NCI-H226 (cell line): ENCODE results near the gene TLCD3B.

ENCODE experiments used
- DNase-seq: peaks from one replicate; pipeline ENCODE4 v3.0.0-alpha.2; 2015

TLCD3B gene

DNA sequence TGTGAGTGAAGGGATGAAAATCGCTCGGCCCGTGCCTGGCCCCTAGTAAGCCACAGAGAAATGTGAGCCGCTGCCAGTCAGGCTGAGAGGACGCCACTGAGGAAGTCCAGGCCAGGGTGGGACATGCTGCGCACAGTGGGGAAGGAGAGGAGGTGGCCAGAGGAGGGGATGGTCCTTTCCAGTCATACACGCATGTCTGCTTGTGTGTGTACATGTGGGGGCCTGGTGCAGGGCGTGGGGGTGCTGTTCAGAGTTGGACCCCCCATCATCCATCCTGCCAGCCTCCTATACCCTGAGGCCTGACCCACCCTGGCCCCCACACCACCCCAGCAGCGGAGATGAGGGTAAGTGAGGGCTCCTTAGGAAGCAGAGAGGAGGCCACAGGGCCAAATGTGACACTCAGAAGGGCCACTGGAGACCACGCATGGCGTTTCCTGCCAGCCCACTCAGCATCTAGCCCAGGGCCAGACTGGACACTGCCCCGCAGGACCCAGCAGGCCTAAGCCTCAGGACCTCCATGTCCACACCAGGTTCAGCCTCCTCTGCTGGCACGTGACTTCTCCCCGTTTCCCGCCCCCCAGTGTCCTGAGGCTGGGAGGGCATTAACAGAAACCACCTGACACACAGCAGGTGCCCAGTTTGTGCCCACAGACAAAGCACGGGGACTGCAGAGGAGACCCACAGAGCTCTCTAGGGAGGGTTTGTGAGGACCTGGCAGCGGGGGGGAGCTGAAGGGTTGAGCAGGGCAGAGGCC lies 27.2 kb downstream of the TLCD3B start:
- DNase-seq, result no peak

DNA sequence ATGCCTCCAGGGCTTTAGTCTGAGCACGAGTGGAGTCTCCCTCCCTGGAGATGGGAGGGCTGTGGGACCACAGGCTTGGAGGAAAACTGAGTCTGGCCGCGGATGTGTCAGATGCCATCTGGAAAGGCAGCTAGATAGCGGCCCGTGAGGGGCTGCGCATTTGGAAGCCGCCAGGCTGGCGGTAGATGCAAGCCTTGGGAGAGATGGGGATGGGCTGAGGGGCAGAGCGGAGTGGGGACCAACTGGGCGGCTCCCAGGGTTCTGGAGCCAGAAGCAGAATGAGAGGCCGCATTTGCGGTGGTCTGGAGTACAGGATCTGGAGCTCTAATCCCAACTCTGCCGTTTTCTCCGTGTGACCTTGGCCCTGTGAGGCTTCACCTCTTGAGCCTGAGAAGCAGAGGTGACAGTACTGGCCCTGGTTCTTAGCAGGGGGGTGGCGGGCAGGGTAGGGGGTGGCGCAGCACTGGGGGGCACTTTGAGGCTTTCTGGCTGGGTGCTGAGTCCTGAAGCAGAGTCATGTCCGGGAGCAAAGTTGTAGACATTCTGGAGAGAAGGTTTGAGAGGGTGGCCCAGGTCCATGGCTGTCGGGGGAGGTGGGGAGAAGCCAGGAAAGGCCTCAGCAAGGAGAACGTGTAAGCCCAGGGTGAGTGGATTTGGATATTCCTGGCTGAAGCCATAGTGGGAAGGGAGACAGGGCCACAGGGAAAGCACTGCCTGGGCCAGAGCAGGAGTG lies 28.3 kb downstream of the TLCD3B start:
- no peak for DNase-seq

DNA sequence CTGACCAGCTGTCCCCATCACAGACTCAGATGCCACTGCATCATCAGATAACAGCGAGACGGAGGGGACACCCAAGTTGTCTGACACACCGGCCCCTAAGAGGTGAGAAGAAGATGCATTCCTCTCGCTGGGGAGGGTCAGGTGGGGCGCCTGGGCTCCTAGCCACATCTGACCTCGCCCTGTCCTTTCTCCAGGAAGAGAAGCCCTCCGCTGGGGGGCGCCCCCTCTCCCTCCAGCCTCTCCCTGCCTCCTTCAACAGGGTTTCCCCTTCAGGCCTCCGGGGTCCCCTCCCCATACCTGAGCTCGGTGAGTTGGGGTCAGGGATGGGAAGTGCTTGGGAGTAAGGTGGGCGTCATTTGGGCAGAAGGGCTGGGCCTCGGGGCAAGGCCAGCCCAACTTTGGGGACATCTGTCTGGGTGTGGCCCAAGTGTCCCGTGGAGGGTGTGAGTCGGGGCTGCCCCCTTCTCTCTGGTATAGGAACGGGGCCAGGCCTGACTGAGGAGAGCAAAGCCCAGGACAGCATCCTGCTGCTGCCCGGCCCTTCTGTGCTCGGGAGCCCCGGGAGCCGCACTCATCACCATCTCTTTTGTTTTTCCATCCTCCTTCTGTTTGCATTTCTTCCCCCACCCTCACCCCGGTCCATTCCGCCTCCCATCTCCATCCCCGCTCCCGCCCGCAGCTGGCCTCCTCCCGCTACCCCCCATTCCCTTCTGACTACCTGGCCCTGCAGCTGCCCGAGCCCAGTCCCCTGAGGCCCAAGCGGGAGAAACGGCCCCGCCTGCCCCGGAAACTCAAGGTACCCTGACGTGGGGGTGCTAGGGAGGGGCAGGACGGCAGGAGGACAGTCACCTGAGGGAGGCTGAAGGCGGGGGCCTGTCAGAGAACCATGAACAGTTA lies 30.1 kb downstream of the TLCD3B start:
- DNase-seq, result no peak

DNA sequence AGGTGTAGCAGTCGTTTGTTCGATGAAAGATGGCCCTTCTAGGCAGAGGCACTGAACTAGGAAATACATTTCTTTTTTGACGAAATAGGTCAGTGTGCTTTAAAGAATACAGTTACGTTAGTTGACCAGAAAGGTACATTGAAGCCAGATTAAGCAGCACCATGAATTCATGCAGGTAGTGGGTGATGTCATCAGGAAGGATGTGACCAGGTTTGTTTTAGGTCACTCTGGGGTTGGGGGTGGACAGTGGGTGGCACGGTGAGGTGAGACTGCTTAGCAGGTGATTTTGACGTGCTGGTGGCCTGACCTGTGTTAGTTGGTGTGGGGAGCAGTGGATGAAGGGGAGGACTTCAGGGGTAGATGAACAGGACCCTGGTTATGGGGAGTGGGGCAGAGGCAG lies 31.5 kb downstream of the TLCD3B start:
- no peak for DNase-seq

DNA sequence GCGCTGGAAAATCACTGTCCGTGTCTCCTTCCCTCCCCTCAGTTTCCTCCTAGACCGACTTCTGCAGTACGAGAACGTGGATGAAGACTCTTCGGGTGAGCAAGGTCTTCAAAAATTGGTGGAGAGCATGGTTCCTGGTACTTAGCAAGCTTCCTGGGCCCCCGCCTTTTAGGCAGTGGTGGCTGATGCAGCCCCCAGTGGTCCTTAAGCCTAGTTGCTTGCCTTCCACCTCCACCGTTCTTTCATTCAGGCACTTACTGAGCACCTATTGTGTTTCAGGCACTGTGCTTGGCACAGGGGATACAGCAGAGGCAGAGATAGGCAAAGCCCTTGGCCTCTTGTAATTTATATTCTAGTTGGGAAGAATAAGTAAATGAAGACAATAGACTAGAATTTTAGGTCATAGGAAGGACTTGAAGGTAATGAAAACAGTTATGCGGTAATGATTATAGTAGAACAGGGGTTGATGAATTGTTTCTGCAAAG lies 34.3 kb downstream of the TLCD3B start:
- DNase-seq, result no peak

DNA sequence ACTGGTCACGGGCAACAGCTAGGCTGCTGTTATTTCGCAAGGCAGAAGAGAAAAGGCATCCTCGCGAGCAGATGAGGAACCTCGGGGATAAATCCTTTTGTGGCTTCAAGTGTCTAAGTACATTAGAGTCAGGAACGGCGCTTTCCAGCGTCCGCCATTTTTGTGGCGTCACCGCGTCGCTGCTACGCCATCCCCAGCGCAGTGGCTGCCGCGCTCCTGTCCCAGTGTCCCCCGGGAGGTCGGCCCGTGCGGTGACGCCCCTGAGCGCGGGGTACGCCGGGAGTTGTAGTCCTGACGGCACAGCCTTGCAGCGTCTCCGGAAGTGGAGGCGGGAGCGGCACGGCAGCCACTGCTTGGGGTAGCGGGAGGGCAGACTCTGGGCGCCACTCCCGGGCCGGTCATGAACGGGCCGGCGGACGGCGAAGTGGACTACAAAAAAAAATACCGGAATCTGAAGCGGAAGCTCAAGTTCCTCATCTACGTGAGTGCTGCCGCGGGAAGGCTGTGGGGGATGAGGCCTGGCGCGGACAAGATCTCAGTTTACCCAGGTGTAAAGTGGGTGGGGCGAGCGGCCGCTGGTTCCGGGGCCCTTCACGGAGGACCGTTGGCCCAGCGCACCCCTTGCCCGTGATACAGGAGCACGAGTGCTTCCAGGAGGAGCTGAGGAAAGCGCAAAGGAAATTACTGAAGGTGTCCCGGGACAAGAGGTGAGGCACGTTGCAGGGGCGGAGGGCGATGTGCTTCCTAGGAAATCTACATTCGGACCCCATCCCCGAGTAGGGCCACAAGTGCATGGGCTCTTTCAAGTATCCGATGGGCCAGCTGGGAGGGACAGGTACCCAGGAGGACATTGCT lies 34.9 kb downstream of the TLCD3B start, which contains the start of gene INO80E:
TSS of gene INO80E (plus strand) at position 331 of the 855 bp plus-strand sequence. CDS start at position 401, 70 bp downstream.
- DNase-seq, result peak; percentile 94

DNA sequence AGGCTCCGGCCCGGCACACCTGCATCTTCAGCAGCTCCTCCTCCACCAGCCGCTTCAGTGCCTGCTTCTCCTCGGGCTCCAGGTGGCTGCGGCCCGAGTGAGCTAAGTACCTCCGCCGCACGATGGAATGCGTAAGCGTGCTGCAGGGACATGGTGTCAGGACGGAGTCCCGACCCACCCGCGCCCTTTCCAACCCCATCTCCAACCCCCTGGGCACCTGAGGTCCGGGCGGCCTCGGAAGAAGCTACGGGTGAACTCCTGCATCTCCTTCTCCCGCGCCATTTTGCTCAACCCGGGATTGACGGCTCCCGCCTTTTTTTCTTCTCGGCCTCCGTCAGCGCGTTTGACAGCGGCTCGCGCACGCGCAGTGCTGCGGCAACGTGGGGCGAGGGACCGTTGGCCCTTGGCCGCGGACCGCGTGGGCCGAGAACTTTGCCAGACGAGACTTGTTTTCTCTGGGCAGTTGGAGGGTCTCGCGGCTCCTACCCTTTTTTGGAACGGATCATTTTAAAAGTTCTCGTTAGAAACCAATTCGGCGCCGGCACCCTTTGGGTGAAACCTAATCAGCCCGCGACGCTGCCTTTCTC lies 35.7 kb downstream of the TLCD3B start, which contains the start of gene HIRIP3:
TSS of gene HIRIP3 (minus strand) at position 294 of the 587 bp plus-strand sequence. CDS start at position 282, 12 bp downstream.
- DNase-seq, result peak; percentile 67

DNA sequence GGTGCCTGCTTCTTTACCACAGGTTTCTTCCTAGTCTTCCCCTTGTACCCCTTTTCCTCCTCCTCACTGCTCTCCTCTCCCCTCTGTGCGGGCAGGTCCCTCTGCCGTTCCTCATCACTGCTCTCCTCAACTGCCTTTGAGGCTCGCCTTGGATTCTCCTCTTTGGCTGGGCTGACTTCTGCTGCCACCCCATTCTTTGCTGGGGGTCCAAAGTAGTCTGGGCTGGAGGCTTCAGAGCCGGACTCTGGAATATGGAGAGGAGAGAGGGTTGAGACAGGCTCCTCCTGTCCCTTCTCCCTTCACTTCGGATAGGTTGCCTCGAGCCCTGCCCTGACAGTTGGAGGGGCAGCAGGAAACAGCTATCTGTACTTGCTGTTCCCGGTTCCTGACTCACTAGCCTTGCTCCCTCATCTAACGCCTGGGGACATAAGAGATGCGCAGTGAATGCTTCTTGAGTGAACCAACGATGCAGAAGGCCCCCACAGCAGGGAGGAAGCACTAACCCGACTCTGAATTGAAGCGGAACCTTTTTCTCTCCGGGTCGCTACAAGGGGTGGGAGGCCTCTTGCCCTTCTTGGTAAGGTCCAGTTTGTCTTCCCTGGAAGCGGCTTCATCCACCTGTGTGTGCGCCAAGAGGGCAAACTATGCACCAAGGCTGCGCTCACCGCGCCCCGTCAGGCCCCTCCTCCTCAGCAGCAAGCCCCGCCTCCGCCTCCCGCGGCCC lies 36.3 kb downstream of the TLCD3B start:
- peak; percentile 83 for DNase-seq

DNA sequence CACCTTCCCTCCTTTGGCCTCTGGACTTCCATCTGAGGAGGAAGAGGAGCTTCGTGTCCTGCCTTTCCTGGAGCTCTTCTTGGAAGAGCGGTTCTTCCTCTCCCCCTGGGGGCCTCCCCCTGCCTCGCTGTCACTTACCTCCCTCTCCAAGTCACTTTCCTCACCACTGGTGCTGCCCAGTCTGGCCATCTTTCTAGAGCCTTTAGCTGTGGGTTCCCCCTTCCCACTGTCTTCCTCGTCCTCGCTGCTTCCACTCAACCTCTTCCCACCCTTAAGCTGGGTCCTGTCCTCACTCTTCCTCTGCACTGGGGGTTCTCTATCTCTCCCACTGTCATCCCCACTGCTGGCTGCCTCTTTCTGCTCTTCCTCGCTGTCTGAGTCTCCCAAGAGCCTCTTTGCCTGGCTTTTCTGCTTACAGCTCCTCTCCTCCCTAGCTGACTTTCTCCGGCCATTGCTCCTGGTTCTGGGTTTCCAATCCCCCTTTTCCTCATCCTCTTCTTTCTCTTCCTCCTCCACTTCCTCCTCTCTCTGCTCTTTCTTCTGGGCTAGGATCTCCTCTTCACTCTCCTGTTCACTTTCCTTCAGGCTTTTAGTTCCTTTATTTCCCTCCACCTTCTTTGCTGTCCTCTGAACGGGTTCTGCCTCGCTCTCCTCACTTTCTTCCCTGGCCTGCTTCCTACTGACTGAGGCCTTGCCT lies 37.0 kb downstream of the TLCD3B start:
- DNase-seq, result no peak

DNA sequence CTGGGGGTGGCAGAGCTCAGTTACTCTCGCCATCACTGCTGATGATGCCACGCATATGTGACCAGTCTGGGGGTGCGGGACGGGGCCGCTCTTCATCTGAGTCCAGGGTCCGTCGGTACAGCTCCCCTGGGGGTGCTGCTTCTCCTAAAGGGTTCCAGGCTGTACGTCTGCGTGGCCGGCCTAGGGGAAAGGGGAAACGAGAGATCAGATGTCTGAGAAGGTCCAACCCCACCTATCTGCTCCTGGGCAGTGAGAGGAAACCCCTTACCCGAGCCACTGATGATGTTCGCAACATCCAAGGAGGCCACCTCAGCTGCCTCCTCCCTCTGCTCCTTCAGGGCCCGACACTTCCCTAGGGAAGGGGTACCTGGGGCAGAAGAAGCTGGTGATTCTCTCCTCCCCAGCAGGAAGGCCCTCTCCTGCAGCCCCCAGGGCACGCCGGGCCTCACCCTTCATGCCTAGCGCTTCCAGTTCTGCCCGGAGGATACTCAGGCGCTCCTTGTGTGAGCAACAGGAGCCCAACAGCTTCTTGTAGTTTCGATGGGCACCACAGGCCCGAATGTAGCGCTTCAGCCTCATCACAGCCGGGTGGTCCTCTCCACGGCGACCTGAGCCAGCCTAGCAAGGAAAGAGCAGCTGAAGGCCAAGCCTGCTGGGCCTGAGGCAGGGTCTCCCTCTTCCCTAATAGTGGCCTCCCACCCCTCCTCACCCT lies 37.7 kb downstream of the TLCD3B start:
- no peak for DNase-seq

DNA sequence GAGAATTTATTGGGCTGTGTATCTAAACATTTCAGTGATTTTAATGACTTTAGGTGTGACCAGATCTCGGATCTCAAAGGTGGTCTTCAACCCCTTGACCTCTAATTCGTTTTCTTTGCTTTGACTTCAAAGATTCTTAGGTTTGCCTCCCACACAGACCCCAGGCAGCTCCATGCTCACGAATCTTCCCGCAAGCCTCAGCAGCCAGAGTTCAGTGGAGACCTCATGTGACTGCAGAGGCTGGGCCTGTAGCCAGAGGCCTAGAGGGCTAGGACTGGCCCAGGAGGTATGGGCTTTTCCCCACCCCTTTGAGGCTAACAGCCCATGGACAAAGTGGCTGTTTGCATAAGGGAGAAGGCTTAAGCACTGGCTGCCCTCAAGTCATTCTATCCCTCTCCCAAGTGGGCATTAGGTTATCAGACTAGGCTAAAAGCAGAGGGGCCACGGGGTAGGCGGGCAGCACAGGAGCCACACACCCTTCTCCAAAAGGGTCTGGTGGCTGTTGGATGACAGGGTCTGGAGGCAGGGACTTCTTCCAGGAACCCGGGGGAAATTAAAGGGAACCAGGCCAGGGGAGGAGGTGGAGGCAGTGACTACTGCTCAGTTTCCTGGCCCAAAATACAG lies 38.6 kb downstream of the TLCD3B start:
- peak; percentile 24 for DNase-seq

DNA sequence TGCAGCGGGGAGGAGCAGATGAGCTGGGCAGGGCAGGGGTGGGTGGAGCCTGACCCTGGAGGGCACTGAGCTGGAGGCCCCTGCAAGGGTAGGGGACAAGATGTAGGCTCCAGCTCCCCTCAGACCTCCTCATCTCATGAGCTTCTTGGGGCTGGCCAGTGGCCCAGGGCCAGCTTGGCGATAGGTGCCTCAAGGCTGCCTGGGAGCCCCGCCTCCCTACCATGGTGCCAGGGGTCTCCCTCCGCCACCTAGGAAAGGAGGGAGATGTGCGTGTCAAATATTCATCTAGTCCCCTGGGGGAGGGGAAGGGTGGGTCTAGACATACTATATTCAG lies 39.5 kb downstream of the TLCD3B start:
- no peak for DNase-seq

DNA sequence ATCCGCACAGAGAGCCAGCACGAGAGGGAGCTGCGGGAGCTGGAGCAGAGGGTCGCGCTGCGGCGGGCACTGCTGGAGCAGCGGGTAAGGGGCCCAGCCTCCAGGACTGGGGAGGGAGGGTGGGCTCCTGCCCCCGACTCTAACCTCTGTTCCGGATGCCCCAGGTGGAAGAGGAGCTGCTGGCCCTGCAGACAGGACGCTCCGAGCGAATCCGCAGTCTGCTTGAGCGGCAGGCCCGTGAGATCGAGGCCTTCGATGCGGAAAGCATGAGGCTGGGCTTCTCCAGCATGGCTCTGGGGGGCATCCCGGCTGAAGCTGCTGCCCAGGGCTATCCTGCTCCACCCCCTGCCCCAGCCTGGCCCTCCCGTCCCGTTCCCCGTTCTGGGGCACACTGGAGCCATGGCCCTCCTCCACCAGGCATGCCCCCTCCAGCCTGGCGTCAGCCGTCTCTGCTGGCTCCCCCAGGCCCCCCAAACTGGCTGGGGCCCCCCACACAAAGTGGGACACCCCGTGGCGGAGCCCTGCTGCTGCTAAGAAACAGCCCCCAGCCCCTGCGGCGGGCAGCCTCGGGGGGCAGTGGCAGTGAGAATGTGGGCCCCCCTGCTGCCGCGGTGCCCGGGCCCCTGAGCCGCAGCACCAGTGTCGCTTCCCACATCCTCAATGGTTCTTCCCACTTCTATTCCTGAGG lies 40.0 kb downstream of the TLCD3B start:
- no peak for DNase-seq

DNA sequence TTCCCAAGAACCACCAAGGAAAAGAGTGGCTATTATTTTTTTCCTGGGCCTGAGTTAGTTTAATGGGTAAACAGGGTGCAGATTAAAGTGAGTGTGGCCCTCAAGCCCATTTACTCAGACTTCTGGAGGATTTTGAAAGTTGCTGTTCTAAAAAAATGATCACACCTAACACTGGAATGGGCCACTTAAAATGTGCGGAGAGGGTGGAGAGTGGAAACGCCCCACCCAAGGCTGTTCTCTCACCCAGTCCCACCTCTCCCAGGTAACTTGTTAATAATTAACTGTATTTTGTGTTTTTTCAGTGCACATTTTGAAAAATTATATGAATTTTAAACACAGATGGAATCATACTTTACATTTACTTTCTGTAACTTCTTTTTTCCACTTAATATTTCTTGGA lies 41.0 kb downstream of the TLCD3B start:
- no peak for DNase-seq

DNA sequence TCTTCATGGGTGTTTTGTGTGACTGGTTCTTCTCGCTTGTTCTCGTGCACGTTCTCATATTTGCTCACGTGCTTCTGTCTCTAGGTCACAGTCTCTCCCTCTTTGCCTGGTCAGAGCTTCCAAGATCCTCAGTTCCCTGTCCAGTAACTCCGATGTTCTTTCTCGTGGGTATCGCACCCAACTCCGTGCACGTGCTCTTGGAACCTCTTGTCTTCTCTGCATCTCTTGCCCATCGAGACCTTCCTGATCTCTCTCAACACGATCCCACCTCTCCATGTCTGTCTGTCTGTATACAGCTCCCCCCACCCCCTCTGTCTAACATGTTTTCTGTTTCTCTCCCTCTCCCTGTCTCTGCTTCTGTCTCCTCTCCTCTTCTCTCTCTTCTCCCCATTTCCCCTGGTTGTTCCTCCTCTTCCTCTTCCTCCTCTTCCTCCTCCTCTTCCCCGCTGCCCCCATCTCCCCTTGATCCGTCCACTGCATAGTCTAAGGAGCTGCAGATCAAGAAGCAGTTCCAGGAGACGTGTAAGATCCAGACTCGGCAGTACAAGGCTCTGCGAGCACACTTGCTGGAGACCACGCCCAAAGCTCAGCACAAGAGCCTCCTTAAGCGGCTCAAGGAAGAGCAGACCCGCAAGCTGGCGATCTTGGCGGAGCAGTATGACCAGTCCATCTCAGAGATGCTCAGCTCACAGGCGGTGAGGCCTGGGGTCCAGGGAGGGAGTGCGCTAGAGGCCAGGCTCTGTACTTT lies 41.8 kb downstream of the TLCD3B start:
- no peak for DNase-seq

DNA sequence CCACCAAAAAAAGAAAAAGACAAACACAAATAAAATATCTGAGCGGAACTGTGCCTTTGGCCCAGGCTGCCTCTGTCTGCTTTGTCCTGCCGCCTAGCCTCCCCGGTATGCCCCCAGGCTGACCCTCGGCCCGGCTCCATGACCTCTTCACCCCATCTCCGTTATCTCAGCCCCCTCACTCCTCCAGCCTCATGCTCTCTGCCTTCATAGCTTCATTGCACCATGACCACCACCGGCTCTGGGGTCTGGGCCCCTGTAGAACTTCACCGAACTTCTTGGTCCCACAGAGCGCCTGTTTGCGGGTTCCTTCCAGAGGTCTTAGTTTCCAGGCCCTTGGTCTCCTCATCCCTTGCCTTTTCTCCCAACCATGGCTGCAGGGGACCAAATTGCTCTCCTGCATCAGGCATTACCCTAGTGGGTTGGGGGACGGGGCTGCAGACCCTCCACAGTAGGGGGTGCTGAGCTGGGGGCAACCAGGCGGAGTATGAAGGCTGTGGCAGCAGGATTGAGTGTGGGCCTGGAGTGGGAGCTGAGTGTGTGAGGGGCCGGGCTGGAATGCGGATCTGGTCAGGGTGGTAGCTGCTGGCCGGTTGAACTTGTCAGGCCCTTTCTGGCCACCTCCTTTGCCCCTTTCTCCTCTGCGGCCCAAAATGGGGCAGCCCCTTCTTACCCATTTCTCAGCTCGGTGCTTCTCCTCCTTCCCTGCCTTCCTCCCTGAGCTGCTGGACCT lies 42.6 kb downstream of the TLCD3B start:
- DNase-seq, result no peak
